Trophoblast cell (in vitro differentiated cells and primary cell): ENCODE measurements around the gene IFI44L.

Experiments
- DNase-seq, 2 donors: peaks; one replicate each; pipeline ENCODE4 v3.0.0-alpha.2; 2016
- H2AFZ ChIP-seq: 2 replicates; pipeline ENCODE4 v1.6.1; 2013; ENCODE audit warnings: low read length, moderate library complexity, mild to moderate bottlenecking; ENCODE audit not compliant: insufficient read depth, poor library complexity
- H2AK5ac ChIP-seq: 2 replicates; pipeline ENCODE4 v1.6.1; 2013; ENCODE audit warnings: mild to moderate bottlenecking, low read length
- H2BK120ac ChIP-seq: 2 replicates; pipeline ENCODE4 v1.6.1; 2013; ENCODE audit warnings: low read length, mild to moderate bottlenecking, moderate library complexity; ENCODE audit not compliant: insufficient read depth, poor library complexity
- H2BK12ac ChIP-seq: 2 replicates; pipeline ENCODE4 v1.6.1; 2013; ENCODE audit warnings: mild to moderate bottlenecking, low read length, moderate library complexity
- H2BK5ac ChIP-seq: 2 replicates; pipeline ENCODE4 v1.6.1; 2013; ENCODE audit warnings: low read length, low read depth, moderate library complexity, mild to moderate bottlenecking; ENCODE audit not compliant: poor library complexity
- H3K14ac ChIP-seq: 2 replicates; pipeline ENCODE4 v1.6.1; 2013; ENCODE audit warnings: mild to moderate bottlenecking, low read length
- H3K18ac ChIP-seq: 2 replicates; pipeline ENCODE4 v1.6.1; 2013; ENCODE audit warnings: mild to moderate bottlenecking, low read length
- H3K23ac ChIP-seq: 2 replicates; pipeline ENCODE4 v1.6.1; 2013; ENCODE audit warnings: low read length
- H3K27ac ChIP-seq: 2 replicates; pipeline ENCODE4 v1.5.1; 2013; ENCODE audit warnings: low read depth, mild to moderate bottlenecking, inconsistent platforms, low read length, moderate library complexity
- H3K27me3 ChIP-seq: 2 replicates; pipeline ENCODE4 v1.6.1; 2013; ENCODE audit warnings: inconsistent platforms, mild to moderate bottlenecking, low read length, moderate library complexity; ENCODE audit not compliant: insufficient read depth
- H3K36me3 ChIP-seq, 2 experiments: 1 replicate in 1 of 2; 2 replicates in 1 of 2; pipeline ENCODE4 v1.6.1; 2013; ENCODE audit warnings: low read length in 2 of 2, mild to moderate bottlenecking in 2 of 2, moderate library complexity in 1 of 2; ENCODE audit not compliant: insufficient read depth in 2 of 2, control insufficient read depth in 1 of 2
- H3K4ac ChIP-seq: 2 replicates; pipeline ENCODE4 v1.6.1; 2013; ENCODE audit warnings: low read depth, mild to moderate bottlenecking, low read length, moderate library complexity
- H3K4me1 ChIP-seq, 2 experiments: 1 replicate in 1 of 2; 2 replicates in 1 of 2; pipeline ENCODE4 v1.6.1; 2013; ENCODE audit warnings: low read length in 2 of 2, mild to moderate bottlenecking in 2 of 2, moderate library complexity in 1 of 2; ENCODE audit not compliant: insufficient read depth in 2 of 2, control insufficient read depth in 1 of 2
- H3K4me2 ChIP-seq: 2 replicates; pipeline ENCODE4 v1.6.1; 2013; ENCODE audit warnings: inconsistent platforms, mild to moderate bottlenecking, low read length, moderate library complexity
- H3K4me3 ChIP-seq: 2 replicates; pipeline ENCODE4 v1.5.1; 2013; ENCODE audit warnings: mild to moderate bottlenecking, low read depth, low read length, inconsistent platforms
- H3K79me1 ChIP-seq: one replicate; pipeline ENCODE4 v1.6.1; 2013; ENCODE audit warnings: low read length
- H3K79me2 ChIP-seq: 2 replicates; pipeline ENCODE4 v1.6.1; 2013; ENCODE audit warnings: low read length, mild to moderate bottlenecking; ENCODE audit not compliant: control insufficient read depth, insufficient read depth, poor library complexity
- H3K9ac ChIP-seq: 2 replicates; pipeline ENCODE4 v1.6.1; 2013; ENCODE audit warnings: mild to moderate bottlenecking, low read length
- H3K9me3 ChIP-seq: 2 replicates; pipeline ENCODE4 v1.6.1; 2013; ENCODE audit warnings: low read depth, mild to moderate bottlenecking, control low read depth, inconsistent platforms, low read length; ENCODE audit not compliant: insufficient read depth
- H4K12ac ChIP-seq: 2 replicates; pipeline ENCODE4 v1.6.1; 2013; ENCODE audit warnings: low read depth, mild to moderate bottlenecking, low read length, moderate library complexity
- H4K8ac ChIP-seq: 2 replicates; pipeline ENCODE4 v1.6.1; 2013; ENCODE audit warnings: low read depth, mild to moderate bottlenecking, low read length, moderate library complexity
- H4K91ac ChIP-seq: one replicate; pipeline ENCODE4 v1.6.1; 2013; ENCODE audit warnings: low read depth, mild to moderate bottlenecking, low read length, moderate library complexity
- WGBS: extraction: QIAGEN DNeasy Blood & Tissue Kit; methylation state at CpG from one replicate; pipeline ENCODE4 v1.1.7; 2013; ENCODE audit warnings: missing lambda C conversion rate; ENCODE audit not compliant: insufficient read length, insufficient coverage; ENCODE audit errors: extremely low coverage; 5-methylcytosine and 5-hydroxymethylcytosine counted together

The IFI44L gene

DNA sequence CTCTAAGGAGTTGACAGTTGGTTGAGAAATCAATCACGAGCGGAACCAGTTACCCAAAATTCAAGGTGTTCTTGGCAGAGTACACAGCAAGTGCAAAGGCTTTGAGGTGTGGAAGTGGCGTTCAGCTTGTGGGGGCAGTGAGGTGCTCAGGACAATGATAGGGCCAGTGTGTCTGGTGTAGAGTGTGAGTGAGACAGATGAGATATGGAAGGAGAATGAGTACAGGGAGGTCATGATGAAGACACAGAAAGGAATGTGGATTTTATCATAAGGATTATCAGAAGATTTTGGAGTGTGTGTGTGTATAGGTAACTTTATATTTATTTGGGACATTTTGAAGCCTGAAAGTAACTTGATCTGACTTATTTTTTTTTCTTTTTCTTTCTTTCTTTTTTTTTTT is 70.3 kb downstream of the IFI44L start:
- no peaks in the 10 kb centered on the region for H3K4me1 ChIP-seq
- H3K27ac ChIP-seq: no peak overlapping the region
- DNase-seq: peak in 1 of 2 donors; percentile 16
- no peak overlapping the region for H3K4me2 ChIP-seq
- H3K27me3 ChIP-seq: no peaks in the 10 kb centered on the region
- no peak overlapping the region for H3K9ac ChIP-seq
- no peak overlapping the region for H2AK5ac ChIP-seq
- H3K4ac ChIP-seq: no peak overlapping the region
- no peak overlapping the region for H2BK12ac ChIP-seq
- WGBS: no CpG with 5 or more reads among the region's 3 CpGs
- H3K36me3 ChIP-seq: no peaks in the 10 kb centered on the region
- H2BK5ac ChIP-seq: no peak overlapping the region
- H4K8ac ChIP-seq: no peak overlapping the region
- H4K12ac ChIP-seq: no peak overlapping the region
- no peak overlapping the region for H4K91ac ChIP-seq
- no peak overlapping the region for H2AFZ ChIP-seq
- H3K79me1 ChIP-seq: no peaks in the 10 kb centered on the region
- H3K4me3 ChIP-seq: no peak overlapping the region
- H3K23ac ChIP-seq: no peak overlapping the region
- H3K9me3 ChIP-seq: no peaks in the 10 kb centered on the region
- no peak overlapping the region for H2BK120ac ChIP-seq
- no peak overlapping the region for H3K18ac ChIP-seq
- H3K79me2 ChIP-seq: no peaks in the 10 kb centered on the region
- H3K14ac ChIP-seq: no peak overlapping the region

DNA sequence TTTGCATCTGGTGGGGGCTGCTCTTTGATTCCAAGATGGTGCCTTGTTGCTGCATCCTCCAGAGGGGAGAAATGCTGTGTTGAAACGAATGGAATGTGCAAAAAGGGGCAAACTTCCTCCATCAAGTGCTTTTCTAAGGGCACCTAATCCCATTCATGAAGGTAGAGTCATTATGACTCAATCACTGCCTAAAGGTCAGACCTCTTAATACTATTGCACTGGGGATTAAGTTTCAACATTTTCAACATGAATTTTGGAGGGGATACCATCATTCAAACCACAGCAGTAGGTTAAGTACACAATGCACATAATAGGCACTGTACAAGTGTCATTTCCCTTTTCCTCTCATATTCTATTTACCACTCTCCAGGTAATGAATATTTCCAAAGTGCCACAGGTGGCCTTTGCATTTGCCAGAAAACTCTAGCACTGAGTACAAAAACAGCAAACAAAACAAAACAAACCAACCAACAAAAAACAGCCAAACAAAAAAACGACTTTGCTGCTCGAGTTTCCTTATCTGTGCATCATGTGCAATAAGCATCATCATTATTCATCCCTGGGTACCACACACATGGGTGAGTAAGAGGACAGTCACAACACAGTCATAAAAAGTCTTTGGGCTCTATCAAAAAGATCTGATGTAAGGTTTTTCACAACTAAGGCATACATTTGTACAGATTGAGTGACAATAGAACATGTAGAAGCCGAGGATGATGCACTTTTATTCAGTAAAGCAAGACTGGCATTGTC is 71.9 kb downstream of the IFI44L start:
- WGBS: no CpG with 5 or more reads among the region's 4 CpGs
- DNase-seq: no peak
- H4K8ac ChIP-seq: no peak overlapping the region
- no peak overlapping the region for H2AFZ ChIP-seq
- no peak overlapping the region for H3K23ac ChIP-seq
- H3K4me1 ChIP-seq: no peaks in the 10 kb centered on the region
- no peak overlapping the region for H3K27ac ChIP-seq
- no peak overlapping the region for H2BK5ac ChIP-seq
- H2BK12ac ChIP-seq: no peak overlapping the region
- no peaks in the 10 kb centered on the region for H3K36me3 ChIP-seq
- no peaks in the 10 kb centered on the region for H3K79me1 ChIP-seq
- no peak overlapping the region for H2AK5ac ChIP-seq
- H4K91ac ChIP-seq: no peak overlapping the region
- H3K4ac ChIP-seq: no peak overlapping the region
- H4K12ac ChIP-seq: no peak overlapping the region
- H3K9me3 ChIP-seq: no peaks in the 10 kb centered on the region
- H3K14ac ChIP-seq: no peak overlapping the region
- H3K18ac ChIP-seq: no peak overlapping the region
- no peaks in the 10 kb centered on the region for H3K79me2 ChIP-seq
- H3K27me3 ChIP-seq: no peaks in the 10 kb centered on the region
- no peak overlapping the region for H3K9ac ChIP-seq
- H3K4me3 ChIP-seq: no peak overlapping the region
- no peak overlapping the region for H3K4me2 ChIP-seq
- H2BK120ac ChIP-seq: no peak overlapping the region
